Measurements from ENCODE around the gene CANT1. TPM values are rescaled to one million over a fixed set of nuclear protein-coding genes. Genes with fewer than 3 reads are reported as not detected.
A peak's percentile ranks its signal among the peaks of the same experiment; 100 is the strongest.

The CANT1 gene
- total RNA-seq, 4 donors from 2014 or later: 18.1 to 39.4 (median 28.4) TPM

GRCh38 chr17:79045001-79045729 lies 35.6 kb upstream of the CANT1 start:
- TF ChIP-seq CTCF (IDR thresholded peaks at IDR 0.05) (no peak), POLR2A (IDR thresholded peaks at IDR 0.05) (no peak)
- intact Hi-C loops (cut with DNase I; ENCODE audit: low total_unique reads): no loop called here
- DNase-seq (ENCODE audit: low spot score in 2 of 2): no peak
- 56 to 60% methylated on average over 15 of the region's 15 CpGs for WGBS, 2 donors
- no peak overlapping the region for H3K4me3 ChIP-seq (ENCODE audit: low read depth, poor library complexity, severe bottlenecking)

- H3K4me3 ChIP-seq (ENCODE audit: low read depth, poor library complexity, severe bottlenecking): no peak overlapping the region
- TF ChIP-seq POLR2A (IDR thresholded peaks at IDR 0.05) (no peak), CTCF (IDR thresholded peaks at IDR 0.05) (no peak)
- WGBS, 2 donors: 94 to 96% methylated on average over 11 of the region's 11 CpGs
- intact Hi-C loops (cut with DNase I; ENCODE audit: low total_unique reads): loop anchor here (5.0 kb wide), 1 partner anchor 52 kb away; no protein-coding TSS in a partner anchor
- DNase-seq (ENCODE audit: low spot score in 2 of 2): no peak
These were observed 34.9 kb upstream of the CANT1 start for GRCh38 chr17:79044462-79044861.

GRCh38 chr17:79043931-79044320 lies 34.4 kb upstream of the CANT1 start:
- no peak for DNase-seq (ENCODE audit: low spot score in 2 of 2)
- intact Hi-C loops (cut with DNase I; ENCODE audit: low total_unique reads): loop anchor here (5.0 kb wide), 1 partner anchor 52 kb away; no protein-coding TSS in a partner anchor
- no peak for TF ChIP-seq CTCF (IDR thresholded peaks at IDR 0.05)
- TF ChIP-seq POLR2A (IDR thresholded peaks at IDR 0.05): no peak
- no peak overlapping the region for H3K4me3 ChIP-seq (ENCODE audit: low read depth, poor library complexity, severe bottlenecking)
- 65 to 73% methylated on average over 9 to 12 of the region's 12 CpGs for WGBS, 2 donors

GRCh38 chr17:79043191-79043930 lies 33.8 kb upstream of the CANT1 start:
- intact Hi-C loops (cut with DNase I; ENCODE audit: low total_unique reads): loop anchor here (5.0 kb wide), 1 partner anchor 51 kb away; no protein-coding TSS in a partner anchor
- DNase-seq (ENCODE audit: low spot score in 2 of 2): no peak
- 81 to 88% methylated on average over 10 of the region's 10 CpGs for WGBS, 2 donors
- no peak overlapping the region for H3K4me3 ChIP-seq (ENCODE audit: low read depth, poor library complexity, severe bottlenecking)
- TF ChIP-seq POLR2A (IDR thresholded peaks at IDR 0.05) (no peak), CTCF (IDR thresholded peaks at IDR 0.05) (no peak)

GRCh38 chr17:79042421-79043190 lies 33.0 kb upstream of the CANT1 start:
- peak in 1 of 3 donors; percentile 63 for TF ChIP-seq CTCF (IDR thresholded peaks at IDR 0.05)
- no peak for TF ChIP-seq POLR2A (IDR thresholded peaks at IDR 0.05)
- 60 to 65% methylated on average over 13 of the region's 13 CpGs for WGBS, 2 donors
- intact Hi-C loops (cut with DNase I; ENCODE audit: low total_unique reads): loop anchor here (5.0 kb wide), 1 partner anchor 50 kb away; no protein-coding TSS in a partner anchor
- H3K4me3 ChIP-seq (ENCODE audit: low read depth, poor library complexity, severe bottlenecking): no peak overlapping the region
- peak in 1 of 2 donors; percentile 93 for DNase-seq (ENCODE audit: low spot score in 2 of 2)
